Measurements from ENCODE around the gene ROBO1.

Gene ROBO1

DNA sequence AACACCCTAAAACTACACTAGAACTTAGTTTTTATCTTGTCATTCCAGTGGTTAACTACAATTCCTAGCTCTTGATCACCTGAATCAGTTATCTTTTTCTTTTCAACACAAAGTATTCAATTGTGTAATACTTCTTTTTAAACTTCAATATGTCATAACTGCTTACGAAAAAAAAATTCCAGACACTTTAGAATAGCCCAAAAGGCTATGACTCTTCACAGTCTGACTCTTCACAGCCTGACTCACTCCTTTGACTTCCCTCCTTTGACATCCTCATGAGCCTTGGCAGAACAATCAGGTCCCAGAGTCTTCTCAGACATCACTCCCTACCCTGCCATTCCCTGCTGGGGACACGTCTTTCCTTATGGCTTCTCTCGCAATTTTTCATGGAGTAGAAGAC lies 727.1 kb downstream of the ROBO1 start:
- DNase-seq, result no peak

DNA sequence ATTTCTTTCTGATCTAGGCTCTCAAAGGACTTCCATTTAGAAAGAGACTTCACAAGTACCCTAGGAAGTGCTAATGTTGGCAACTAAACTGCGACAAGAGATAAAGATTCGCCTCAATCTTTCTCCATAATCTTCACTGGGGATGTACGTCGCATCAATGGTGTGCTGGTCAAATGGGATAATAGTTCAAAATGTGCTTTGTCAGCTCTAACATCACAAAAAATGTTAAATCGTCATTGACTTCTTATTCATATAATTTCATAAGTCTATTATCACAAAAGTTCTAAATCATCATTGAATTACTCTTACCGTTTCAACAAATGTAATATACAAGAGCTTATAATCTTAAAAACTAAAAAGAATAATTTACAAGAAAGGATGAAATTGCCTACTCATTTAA lies 727.7 kb downstream of the ROBO1 start:
- no peak for DNase-seq

DNA sequence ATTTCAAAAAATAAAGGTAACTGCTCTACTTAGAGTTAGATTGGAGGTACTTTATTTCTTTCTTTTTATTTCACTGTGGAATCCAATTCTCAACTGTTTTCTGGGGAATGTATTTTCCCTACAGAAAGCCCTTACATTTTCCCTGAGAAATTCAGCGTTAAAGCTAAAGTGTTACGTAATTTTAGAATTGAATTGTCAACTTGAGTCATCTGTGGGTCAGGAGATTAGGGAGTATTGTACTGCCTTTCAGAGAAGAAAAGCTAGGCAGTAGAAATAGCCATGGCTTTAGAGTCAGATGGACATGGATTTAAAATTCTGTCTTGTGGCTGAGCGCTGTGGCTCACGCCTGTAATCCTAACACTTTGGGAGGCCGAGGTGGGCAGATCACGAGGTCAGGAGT lies 728.6 kb downstream of the ROBO1 start:
- no peak for DNase-seq

DNA sequence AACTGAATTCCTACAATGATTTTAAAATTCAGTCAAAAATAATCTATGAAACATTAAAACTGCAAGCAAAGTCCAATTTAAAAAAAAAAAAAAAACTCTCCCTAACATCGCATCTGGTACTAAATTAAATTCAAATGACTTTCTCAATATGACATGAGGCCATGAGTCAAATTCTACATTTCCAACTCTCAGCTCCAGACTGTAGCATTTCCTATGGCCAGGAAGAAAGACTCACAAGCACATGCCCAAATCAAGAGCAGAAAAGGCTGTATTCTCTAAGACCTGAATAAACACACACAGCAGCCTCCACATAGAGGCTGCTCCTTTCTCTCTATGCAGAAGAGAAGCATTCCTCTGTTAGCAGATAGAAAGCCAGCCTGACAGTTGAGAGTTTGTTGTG lies 729.2 kb downstream of the ROBO1 start:
- DNase-seq, result no peak

DNA sequence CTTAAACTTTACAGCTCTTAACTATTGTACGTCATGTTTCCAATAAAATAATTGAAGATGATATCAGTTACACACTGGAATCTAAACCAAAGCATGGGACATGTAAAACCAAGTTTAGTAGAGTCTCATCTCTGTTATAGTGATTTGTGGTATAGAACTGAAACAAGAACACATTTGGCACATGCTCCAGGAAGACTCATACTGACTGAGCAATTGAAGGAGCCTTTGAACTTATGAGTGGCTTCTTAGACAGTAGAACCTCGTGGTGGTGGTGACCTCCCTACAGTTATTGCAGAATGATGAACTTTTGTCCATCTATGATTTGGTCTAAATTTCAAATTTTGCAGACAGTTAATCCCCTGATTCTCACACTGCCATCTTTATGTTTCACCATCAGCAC lies 729.7 kb downstream of the ROBO1 start:
- DNase-seq, result no peak

DNA sequence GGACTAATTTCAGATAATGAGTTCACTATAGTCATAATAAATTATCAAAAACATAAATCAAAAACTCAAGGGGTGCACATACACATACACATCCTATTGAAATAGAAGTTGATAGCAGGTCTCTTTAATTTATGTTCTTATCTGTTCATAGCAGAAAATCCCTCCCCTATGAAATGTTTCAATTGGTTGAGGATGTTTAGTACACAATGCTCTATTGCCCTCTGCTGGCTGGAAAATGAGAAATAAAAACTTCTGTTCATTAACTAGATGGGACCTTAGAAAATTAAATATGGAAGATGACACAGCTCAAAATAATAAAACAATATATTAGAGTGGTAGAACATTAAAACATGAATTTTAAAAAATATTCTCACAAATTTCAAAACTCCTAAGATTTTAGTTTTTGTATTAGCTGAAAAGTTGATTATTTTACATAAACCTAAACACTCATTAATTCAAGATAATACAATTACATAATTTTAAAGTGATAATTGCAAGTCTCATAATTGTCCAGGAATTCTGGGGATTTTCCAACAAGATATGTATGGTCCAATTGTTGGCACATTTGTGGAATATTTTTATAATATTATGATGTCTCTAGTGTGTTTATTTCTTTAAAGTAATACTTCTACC lies 735.0 kb downstream of the ROBO1 start:
- DNase-seq, result peak; percentile 64 to 74

DNA sequence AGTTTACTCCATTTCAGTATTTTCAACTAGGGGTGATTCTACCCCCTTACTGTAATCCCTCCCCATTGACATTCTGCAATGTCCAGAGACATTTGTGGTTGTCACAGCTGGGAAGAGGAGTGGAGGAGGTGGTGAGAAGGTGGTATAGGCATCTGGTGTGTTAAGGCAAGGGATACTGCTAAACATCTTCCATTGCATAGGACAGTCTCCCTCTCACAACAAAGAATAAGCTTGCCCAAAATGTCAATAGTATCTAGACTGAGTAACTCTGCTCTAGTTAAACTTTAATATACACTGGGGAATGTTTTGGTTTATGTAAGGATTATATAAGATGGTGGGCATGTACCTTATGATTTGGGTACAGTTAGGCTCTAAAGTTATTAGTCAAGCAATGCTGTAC lies 737.6 kb downstream of the ROBO1 start:
- no peak for DNase-seq

DNA sequence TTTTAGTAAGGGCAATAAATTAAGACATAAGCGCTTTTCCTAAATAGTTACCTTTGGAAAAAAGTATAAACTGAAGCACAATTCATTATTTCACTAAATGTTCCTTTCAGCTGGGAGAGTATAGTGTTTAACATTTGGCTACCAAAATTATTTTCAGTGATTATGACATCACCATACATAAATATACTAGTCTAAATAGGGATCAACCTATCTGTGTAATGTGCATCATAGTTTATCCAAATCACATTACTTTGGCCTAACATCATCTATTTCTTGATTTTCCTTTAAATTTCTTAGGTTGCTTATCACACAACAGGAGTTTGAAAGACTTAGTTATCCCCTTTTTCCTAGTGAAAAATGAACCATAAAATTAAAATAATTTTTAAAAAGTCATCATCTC lies 738.9 kb downstream of the ROBO1 start:
- no peak for DNase-seq

DNA sequence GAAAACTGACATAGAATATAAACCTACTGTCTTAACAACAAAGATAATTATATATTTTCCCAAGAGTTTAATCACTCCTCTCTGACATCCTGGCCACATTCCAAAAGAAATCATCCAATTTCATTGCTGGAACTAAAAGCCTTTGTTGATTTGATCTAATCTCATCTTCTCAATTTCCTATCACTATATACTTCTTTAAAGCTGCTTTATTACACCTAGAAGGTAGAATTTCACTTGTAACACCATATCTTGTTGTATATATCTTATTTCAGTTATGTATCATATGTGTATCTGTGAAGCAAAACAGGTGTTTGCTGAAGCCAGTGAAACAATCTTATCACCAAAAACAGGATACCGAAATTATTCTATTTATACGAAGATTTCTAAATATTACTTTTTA lies 740.2 kb downstream of the ROBO1 start:
- peak; percentile 49 to 76 for DNase-seq

DNA sequence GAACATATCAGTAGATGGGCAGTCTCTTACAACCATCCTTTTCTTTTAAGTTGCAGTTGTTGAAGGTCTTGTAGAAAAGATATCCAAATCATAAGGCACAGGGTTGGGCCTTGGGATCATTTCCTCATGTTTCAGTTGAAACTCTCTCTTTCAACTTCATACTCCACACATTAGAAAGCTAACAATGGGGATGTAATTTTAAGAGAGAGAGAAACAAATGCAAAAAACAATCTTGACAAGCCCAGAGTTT lies 747.9 kb downstream of the ROBO1 start:
- DNase-seq, result no peak

DNA sequence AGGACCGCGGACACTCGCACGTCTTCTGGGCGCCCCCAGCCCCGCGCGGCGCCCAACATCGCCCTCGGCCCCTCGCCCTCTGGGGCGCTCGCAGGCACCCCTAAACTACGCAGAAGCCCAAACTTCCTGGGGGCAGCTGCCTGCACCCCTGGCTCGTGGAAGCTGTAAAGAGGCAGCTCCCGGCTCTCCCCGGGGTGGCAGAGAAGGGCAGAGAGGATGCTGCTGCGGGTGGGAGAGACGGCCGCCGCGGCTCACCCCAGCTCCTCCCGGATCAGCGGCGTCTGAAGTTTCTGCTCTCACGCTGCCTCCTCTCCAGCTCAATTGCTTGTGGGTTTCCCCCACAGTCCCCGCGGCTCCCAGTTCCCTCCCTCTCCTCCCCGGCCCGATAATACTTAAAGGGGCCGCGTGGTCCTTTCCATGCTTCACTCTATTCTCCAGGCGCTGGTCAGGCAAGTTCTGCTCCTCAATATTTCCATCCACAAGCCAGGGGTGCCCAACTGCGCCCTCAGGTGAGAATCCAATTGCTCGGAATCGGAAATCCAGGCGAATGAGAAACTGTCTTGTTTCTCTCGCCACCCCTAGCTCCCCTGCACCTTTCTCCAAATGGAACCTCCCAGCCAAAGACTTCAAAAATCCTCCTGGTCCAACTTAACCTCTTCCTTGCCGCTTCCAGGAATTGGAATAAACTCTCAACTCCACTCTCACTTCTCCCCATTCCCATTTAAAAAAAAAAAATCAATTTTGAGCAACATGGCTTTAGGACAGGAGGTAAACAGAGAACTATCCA lies 748.5 kb downstream of the ROBO1 start:
- DNase-seq, result peak; percentile 85 to 96

DNA sequence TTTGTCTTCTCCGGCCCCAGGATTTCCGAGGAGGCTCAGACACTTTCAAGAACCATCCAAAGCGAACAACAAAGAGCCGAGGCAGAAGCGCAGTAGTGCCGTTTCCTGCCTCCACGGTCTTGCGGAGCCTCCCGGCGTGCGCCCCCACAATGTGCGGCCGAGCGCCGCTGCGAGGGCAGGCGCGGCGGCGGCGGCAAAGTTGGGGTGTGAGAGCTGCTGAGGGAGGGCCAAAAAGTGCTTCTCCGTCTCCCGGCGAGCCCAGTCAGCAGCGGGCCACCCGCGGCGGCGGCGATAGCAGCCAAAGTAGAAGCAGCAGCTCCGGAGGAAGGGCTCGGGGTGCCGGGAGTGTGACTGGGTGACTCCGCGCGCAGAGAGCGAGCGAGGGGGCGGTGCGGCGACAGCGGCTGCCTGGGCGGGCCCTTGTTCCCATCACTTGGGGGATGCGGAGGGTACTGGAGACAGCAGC lies 749.1 kb downstream of the ROBO1 start:
- DNase-seq, result peak in 1 of 2 experiments; percentile 37

DNA sequence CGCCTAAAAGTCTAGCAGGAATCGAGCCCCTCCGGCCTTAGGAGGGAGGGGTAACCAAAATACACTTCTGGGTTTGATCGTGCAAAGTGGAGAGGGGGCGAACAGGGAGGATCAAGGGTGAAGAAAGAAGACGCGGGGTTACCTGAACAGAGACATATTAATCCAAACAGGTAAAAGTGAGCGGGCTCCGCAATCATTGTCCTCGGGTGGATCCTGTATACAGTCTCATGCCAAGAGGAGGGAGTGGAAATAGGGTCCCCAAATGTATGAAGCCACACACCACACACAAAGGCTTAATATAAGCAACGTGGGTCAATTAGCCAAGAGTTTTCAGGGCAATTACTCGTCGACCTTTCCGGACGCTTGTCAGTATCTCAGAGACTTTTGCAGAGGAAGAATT lies 749.5 kb downstream of the ROBO1 start:
- DNase-seq, result peak in 1 of 2 experiments; percentile 39

DNA sequence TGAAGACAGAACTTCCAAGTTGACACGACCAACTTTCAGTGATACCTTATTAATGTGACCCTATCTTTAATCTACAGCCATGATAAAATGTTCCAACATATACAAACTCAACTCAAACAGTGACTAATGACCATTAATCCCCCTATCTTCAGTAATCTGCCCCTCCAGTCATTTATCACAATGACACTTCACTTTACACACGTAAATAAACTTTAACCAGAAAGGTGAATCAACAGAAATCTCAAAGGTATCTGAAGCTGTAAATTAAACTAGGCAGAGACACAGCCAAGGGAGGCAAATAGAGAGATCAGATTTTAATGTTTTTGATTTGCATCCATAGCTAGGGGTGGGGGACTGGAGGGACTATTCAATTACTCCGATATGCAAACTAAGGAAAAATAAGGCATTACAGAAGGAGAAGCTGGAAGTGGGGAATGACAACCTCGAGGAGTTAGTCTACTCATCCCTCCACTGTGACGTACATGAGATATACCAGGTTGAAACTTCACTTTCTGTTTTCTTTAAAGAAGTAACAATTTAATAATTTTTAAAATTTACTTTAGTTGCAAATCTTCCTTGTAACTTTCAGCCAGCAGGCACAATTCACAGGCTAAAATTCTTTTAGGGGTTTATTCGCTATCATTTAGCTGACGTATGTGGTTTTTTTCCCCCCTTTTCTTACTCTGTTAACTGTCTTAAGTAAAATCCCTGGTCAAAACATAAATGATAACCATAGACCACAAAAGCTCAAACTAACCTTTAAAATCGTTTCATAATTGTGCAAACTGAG lies 751.0 kb downstream of the ROBO1 start:
- DNase-seq, result no peak

DNA sequence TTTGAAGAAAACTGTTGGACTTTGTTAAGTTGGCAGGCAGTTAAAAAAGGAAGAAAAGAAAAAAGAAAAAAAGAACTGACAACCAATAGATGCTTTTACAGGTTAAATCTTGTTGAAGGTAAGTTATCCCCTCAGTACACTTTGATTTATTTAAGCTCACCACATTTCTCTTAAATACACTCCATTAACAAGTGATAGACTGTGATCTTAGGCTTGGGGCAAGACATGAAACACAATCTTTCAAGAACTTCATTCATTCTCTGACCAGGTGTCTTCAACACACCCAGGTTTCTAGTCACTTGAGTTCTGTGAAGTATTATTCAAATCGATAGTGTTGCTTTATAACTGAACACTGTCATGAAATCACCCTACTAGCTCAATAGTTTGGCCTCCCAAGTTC lies 751.9 kb downstream of the ROBO1 start:
- DNase-seq, result no peak

DNA sequence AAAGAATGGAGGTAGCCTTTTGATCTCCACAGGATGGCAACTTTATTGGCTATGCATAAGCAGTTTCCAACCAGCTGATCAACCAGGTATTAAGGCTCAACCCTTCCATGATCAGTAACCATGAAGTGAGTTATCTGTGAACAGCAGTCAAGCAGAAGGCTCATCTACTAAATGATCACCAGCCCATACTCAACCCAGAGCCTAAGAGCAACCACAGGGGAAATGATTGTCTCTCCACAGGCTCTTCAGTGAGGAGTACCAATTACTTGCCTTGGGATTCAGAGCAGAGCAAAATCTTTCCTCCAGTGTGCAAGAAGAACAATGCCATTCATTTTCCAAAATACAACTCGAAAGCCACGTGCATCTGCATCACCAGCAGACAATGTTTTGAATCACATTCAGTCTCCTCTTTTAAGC lies 754.8 kb downstream of the ROBO1 start:
- no peak for DNase-seq

DNA sequence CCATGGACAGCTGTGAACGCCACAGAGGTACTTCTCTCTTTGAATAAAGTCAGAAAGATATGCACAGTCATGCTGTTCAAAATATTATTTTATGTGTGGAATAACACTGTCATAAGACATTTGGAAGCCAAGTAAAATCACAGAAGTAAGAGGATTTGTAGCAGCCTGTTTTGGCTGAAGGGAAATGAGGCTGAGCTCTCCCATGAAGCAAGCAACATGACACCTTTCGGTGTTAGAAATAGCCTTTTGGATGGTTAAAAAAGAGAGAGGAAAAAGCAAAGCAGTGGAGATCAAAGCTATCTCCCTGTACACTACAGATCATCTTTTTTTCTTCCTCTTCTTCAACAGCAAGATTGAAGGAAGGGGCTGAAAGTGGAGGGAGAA lies 755.3 kb downstream of the ROBO1 start:
- no peak for DNase-seq

DNA sequence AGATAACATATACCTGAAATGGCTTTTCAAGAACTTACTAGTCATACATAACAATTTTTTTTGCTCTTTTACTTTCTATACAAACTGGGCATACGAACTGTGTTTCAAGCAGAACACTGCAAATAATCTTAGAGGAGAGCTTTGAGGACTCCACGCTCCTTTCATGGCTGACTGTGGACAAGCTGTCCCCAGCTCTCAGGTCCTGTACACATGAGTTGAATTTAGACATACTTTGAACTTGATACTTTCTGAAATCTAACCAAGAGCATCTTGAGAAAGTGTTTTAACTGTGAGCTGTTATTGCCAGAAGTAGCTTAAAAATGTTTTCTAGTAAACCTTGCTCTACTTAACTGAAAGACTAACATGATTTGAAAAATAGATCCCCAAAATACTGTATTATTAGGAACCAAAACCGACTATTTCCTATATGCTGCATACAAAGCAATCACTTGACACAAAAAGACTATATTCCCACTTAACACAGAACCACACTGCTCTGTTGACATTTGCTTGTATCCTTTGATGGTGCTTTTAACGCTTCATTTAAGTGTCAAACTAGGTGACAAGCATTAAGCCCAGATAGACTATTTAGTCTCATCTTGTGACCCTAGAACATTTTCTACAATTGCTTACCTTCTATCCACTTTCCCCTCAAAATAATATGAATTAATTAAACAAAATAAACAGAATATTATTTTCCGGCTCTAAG lies 755.8 kb downstream of the ROBO1 start:
- peak in 1 of 2 experiments; percentile 45 for DNase-seq

DNA sequence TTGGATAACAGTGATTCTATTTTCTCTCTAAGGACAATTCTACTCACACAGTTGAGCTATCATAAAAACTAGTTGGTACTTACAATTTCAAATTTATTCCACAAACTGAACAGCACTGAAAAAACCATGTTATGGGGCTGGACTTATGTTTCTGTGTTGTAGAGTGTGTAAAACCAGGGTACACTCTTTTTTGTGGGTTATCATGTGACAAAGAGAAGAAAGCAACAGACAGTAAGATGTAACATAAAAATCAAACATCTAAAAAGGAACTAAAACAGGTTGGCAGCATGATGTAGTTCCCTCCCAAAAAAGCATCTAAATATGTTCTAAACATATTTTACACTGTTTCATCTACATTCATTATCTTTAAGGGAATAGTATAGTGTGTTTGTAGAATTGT lies 757.9 kb downstream of the ROBO1 start:
- no peak for DNase-seq

DNA sequence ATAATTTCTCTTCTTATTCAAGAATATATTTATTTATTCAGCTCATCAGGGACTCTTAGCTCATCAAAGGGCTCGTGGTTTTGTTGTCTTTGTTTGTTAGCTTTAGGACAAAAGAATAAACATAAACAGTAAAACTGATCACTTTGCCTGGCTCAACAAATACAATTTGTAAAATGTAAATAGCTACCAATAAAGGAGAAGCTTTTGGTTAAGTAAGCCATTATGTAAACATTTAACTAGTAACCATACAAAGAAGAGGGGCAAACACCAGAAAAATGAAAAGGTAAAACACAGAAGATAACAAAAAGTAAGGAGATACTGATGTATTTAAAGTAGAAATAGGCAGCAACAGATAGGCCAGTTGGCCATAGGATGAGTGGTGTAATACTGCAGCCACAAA lies 761.7 kb downstream of the ROBO1 start:
- DNase-seq, result no peak

DNA sequence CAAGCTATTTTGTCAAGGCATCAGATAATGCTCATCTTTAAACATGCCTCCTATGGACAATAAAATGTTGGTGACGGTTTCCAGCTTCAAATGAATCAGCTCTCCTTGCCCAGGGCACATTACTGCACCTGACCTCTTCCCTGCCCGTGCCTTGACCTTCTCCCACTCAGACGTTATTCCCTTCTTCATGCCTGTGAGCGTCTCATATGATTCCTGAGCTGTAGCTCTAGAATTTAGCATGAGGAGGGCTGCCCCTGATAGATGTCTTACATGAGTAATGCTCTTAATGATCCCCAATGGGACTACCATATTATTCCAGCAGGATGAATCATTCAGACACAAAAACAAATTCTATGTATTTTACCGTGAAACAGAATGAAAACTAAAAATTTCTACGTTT lies 762.7 kb downstream of the ROBO1 start:
- no peak for DNase-seq

DNA sequence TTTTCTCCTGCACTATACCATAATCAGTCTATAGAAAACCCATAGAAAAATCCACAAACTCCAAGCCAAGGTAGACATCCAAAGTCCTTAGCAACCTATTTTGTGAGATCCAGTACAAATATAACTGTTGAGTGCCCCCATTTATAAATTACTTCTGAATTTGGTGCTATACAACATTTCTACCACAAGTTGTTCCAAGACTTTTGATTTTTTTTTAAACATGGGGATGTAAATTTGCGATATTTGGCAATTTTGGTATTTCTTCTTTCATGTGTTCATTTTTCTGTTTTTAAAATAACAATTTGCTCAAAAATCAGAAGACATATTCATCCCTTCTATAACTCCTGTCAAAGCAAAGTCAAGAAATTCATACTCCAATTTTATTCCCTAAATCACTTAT lies 763.8 kb downstream of the ROBO1 start:
- no peak for DNase-seq

Measured in NCI-H2081 (cell line).